Natural killer cell (primary cell): ENCODE results near the gene FAM171A2. TPM values are rescaled to one million over a fixed set of nuclear protein-coding genes. Genes with fewer than 3 reads are reported as not detected.
"Not testable (repeated sequence)": the region's sequence is repeated elsewhere in the genome, so short reads cannot be mapped to it uniquely, and the experiment has no call there.

ENCODE experiments used
- ATAC-seq, 3 donors: fragments of 150-1000 bp in 2 of 3; fragments of 200-7000 bp in 1 of 3; cut with Tn5 transposase; 1 replicate in 1 of 3; 2 replicates in 2 of 3; pipeline ENCODE4 v1.10.0; 2021; ENCODE audit warnings: mild to moderate bottlenecking in 2 of 3, moderate library complexity in 2 of 3
- DNase-seq, 2 donors: peaks; one replicate each; pipeline versions ENCODE4 v3.0.0 to v3.0.0-alpha.2; 2013 to 2021; ENCODE audit warnings: mixed read lengths in 1 of 2
- H3K27ac ChIP-seq: one replicate; pipeline ENCODE4 v1.5.1; 2013; ENCODE audit warnings: mild to moderate bottlenecking, low read length
- H3K27me3 ChIP-seq: one replicate; pipeline ENCODE4 v1.6.1; 2013; ENCODE audit warnings: low read length; ENCODE audit not compliant: control insufficient read depth, insufficient read depth
- H3K36me3 ChIP-seq: one replicate; pipeline ENCODE4 v1.6.1; 2013; ENCODE audit warnings: low read length; ENCODE audit not compliant: control insufficient read depth, insufficient read depth
- H3K4me1 ChIP-seq: one replicate; pipeline ENCODE4 v1.6.1; 2013; ENCODE audit warnings: low read length; ENCODE audit not compliant: control insufficient read depth, insufficient read depth
- H3K4me3 ChIP-seq: one replicate; pipeline ENCODE4 v1.5.1; 2013; ENCODE audit warnings: low read length
- H3K9me3 ChIP-seq: one replicate; pipeline ENCODE4 v1.6.1; 2013; ENCODE audit warnings: low read length; ENCODE audit not compliant: control insufficient read depth, insufficient read depth
- H3K27ac Mint-ChIP-seq, 2 donors: one replicate each; pipeline ENCODE4 v1.8.0; 2022; ENCODE audit warnings: mild to moderate bottlenecking in 2 of 2, mixed read lengths in 2 of 2, moderate library complexity in 1 of 2
- H3K27me3 Mint-ChIP-seq, 2 donors: one replicate each; pipeline ENCODE4 v1.8.0; 2022; ENCODE audit warnings: low read depth in 2 of 2, mixed read lengths in 2 of 2
- H3K36me3 Mint-ChIP-seq: one replicate; pipeline ENCODE4 v1.8.0; 2022; ENCODE audit warnings: mixed read lengths
- H3K4me1 Mint-ChIP-seq, 2 donors: one replicate each; pipeline ENCODE4 v1.8.0; 2022; ENCODE audit warnings: mixed read lengths in 2 of 2
- H3K4me3 Mint-ChIP-seq: one replicate; pipeline ENCODE4 v1.8.0; 2022; ENCODE audit warnings: mild to moderate bottlenecking, moderate library complexity, mixed read lengths
- H3K9me3 Mint-ChIP-seq, 2 donors: one replicate each; pipeline ENCODE4 v1.8.0; 2022; ENCODE audit warnings: mixed read lengths in 2 of 2
- CTCF ChIP-seq: fragments of 200-600 bp; IDR thresholded peaks from one replicate; pipeline ENCODE4 v1.8.0; 2022; ENCODE audit warnings: antibody characterized with exemption
- WGBS: methylation state at CpG from one replicate; pipeline ENCODE4 v1.1.7; 2013; ENCODE audit warnings: missing lambda C conversion rate; ENCODE audit not compliant: insufficient coverage; 5-methylcytosine and 5-hydroxymethylcytosine counted together
- intact Hi-C: fragments of 100-400 bp; cut with micrococcal nuclease; formaldehyde crosslinking; loops from one replicate; pipeline ENCODE4 v1.14.2; 2022
- total RNA-seq, 4 donors: library from RNA; stranded (reverse); fragments of 120-200 nt in 1 of 4; gene quantifications; one replicate each; pipeline versions ENCODE4 v1.2.3 to v1.2.4, GENCODE V29; 2013 to 2022

The FAM171A2 gene
- total RNA-seq, 3 donors from 2014 or later (not counting 1 experiment from before 2014, with no cell fraction given): 0.20 to 0.43 (median 0.24) TPM

GRCh38 chr17:44397479-44398440, 34.1 kb upstream of the FAM171A2 start:
- WGBS: 99% methylated on average over 8 of the region's 8 CpGs
- Histone ChIP-seq H3K27me3 (no peaks in the 10 kb centered on the region), H3K27ac (no peak overlapping the region), H3K4me3 (no peak overlapping the region), H3K9me3 (no peaks in the 10 kb centered on the region), H3K36me3 (peaks cover 45% of the 10 kb centered on the region), H3K4me1 (no peaks in the 10 kb centered on the region)
- ATAC-seq (peak in 1 of 3 donors; percentile 12), DNase-seq (no peak)
- Mint-ChIP-seq H3K36me3 (peaks cover 11% of the 10 kb centered on the region), H3K27me3 (no peaks in the 10 kb centered on the region), H3K9me3 (no peaks in the 10 kb centered on the region), H3K4me1 (peaks cover 11 to 19% of the 10 kb centered on the region in 2 donors), H3K4me3 (no peak overlapping the region), H3K27ac (peak overlapping the region; percentile 1 to 18)
- intact Hi-C loops: no loop called here
- TF ChIP-seq CTCF: no peak

GRCh38 chr17:44396946-44397345, 33.3 kb upstream of the FAM171A2 start:
- Mint-ChIP-seq H3K4me1 (peaks cover 11 to 19% of the 10 kb centered on the region in 2 donors), H3K27ac (peak overlapping the region in 1 of 2 donors; percentile 18), H3K4me3 (no peak overlapping the region), H3K9me3 (no peaks in the 10 kb centered on the region), H3K36me3 (peaks cover 11% of the 10 kb centered on the region), H3K27me3 (no peaks in the 10 kb centered on the region)
- intact Hi-C loops: no loop called here
- Histone ChIP-seq H3K27me3 (no peaks in the 10 kb centered on the region), H3K9me3 (no peaks in the 10 kb centered on the region), H3K4me1 (no peaks in the 10 kb centered on the region), H3K27ac (no peak overlapping the region), H3K36me3 (peaks cover 45% of the 10 kb centered on the region), H3K4me3 (no peak overlapping the region)
- DNase-seq (no peak), ATAC-seq (no peak)
- WGBS: 100% methylated on average over 5 of the region's 5 CpGs
- no peak for TF ChIP-seq CTCF

GRCh38 chr17:44394833-44395232, 31.2 kb upstream of the FAM171A2 start:
- ATAC-seq (no peak), DNase-seq (no peak)
- H3K4me1 Mint-ChIP-seq: peaks cover 4 to 16% of the 10 kb centered on the region in 2 donors
- Histone ChIP-seq H3K4me3 (no peak overlapping the region), H3K36me3 (peaks cover 27% of the 10 kb centered on the region), H3K27me3 (no peaks in the 10 kb centered on the region), H3K4me1 (peaks cover 2% of the 10 kb centered on the region), H3K9me3 (no peaks in the 10 kb centered on the region), H3K27ac (no peak overlapping the region)
- TF ChIP-seq CTCF: no peak
- H3K27me3 Mint-ChIP-seq: no peaks in the 10 kb centered on the region
- 100% methylated on average over 2 of the region's 2 CpGs for WGBS
- intact Hi-C loops: no loop called here
- H3K36me3 Mint-ChIP-seq: peaks cover 4% of the 10 kb centered on the region
- H3K27ac Mint-ChIP-seq: no peak overlapping the region
- H3K9me3 Mint-ChIP-seq: no peaks in the 10 kb centered on the region
- H3K4me3 Mint-ChIP-seq: no peak overlapping the region

- H3K27me3 ChIP-seq, DNase-seq, H3K9me3 ChIP-seq, H3K9me3 Mint-ChIP-seq, H3K4me1 ChIP-seq, H3K27me3 Mint-ChIP-seq, H3K27ac ChIP-seq, H3K4me3 Mint-ChIP-seq, intact Hi-C loops, H3K27ac Mint-ChIP-seq, H3K4me3 ChIP-seq, H3K36me3 Mint-ChIP-seq, ATAC-seq: not testable (repeated sequence)
- H3K36me3 ChIP-seq: peaks cover 20% of the 10 kb centered on the region
- H3K4me1 Mint-ChIP-seq: peaks cover 11 to 21% of the 10 kb centered on the region in 2 donors
- WGBS: 98% methylated on average over 9 of the region's 9 CpGs
Observed at GRCh38 chr17:44394112-44394511, 30.5 kb upstream of the FAM171A2 start.
